Measurements from ENCODE around the gene KIAA1671. TPM values are rescaled to one million over a fixed set of nuclear protein-coding genes. Genes with fewer than 3 reads are reported as not detected.

Gene KIAA1671
- total RNA-seq, 3 donors from 2014 or later: 9.8 to 62.8 (median 36.4) TPM

- Histone ChIP-seq H3K27me3 (no peaks in the 10 kb centered on the region), H3K4me3 (no peak overlapping the region), H3K9me3 (no peaks in the 10 kb centered on the region), H3K36me3 (no peaks in the 10 kb centered on the region), H3K27ac (peak overlapping the region; percentile 56 to 62), H3K4me1 (peaks cover 0 to 5% of the 10 kb centered on the region in 2 donors)
- no peak for DNase-seq (ENCODE audit: low spot score in 2 of 2)
- intact Hi-C loops (cut with DNase I; ENCODE audit: low total_unique reads): loop anchor here (10.0 kb wide), 1 partner anchor 55 kb away; no protein-coding TSS in a partner anchor
- TF ChIP-seq POLR2A (IDR thresholded peaks at IDR 0.05) (no peak), CTCF (IDR thresholded peaks at IDR 0.05) (no peak), POLR2AphosphoS5 (IDR thresholded peaks at IDR 0.05) (no peak)
These were observed 216.9 kb downstream of the KIAA1671 start for GRCh38 chr22:25169278-25170031.

- no peak for DNase-seq (ENCODE audit: low spot score in 2 of 2)
- H3K27me3 ChIP-seq: no peaks in the 10 kb centered on the region
- no peak overlapping the region for H3K4me3 ChIP-seq
- no peak for TF ChIP-seq POLR2A (IDR thresholded peaks at IDR 0.05)
- TF ChIP-seq POLR2AphosphoS5 (IDR thresholded peaks at IDR 0.05): no peak
- no peak for TF ChIP-seq CTCF (IDR thresholded peaks at IDR 0.05)
- peak overlapping the region in 1 of 2 donors; percentile 40 for H3K27ac ChIP-seq
- peaks cover 0 to 1% of the 10 kb centered on the region in 2 donors for H3K4me1 ChIP-seq
- H3K9me3 ChIP-seq: no peaks in the 10 kb centered on the region
- intact Hi-C loops (cut with DNase I; ENCODE audit: low total_unique reads): no loop called here
- H3K36me3 ChIP-seq: no peaks in the 10 kb centered on the region
These were observed 218.0 kb downstream of the KIAA1671 start for GRCh38 chr22:25170426-25170980.

- peaks cover 0 to 5% of the 10 kb centered on the region in 2 donors for H3K4me1 ChIP-seq
- no peak for TF ChIP-seq POLR2AphosphoS5 (IDR thresholded peaks at IDR 0.05)
- peak in 2 of 3 donors; percentile 45 to 60 for TF ChIP-seq CTCF (IDR thresholded peaks at IDR 0.05)
- TF ChIP-seq POLR2A (IDR thresholded peaks at IDR 0.05): no peak
- H3K27ac ChIP-seq: no peak overlapping the region
- no peaks in the 10 kb centered on the region for H3K27me3 ChIP-seq
- H3K9me3 ChIP-seq: no peaks in the 10 kb centered on the region
- H3K4me3 ChIP-seq: no peak overlapping the region
- H3K36me3 ChIP-seq: no peaks in the 10 kb centered on the region
- intact Hi-C loops (cut with DNase I; ENCODE audit: low total_unique reads): no loop called here
- no peak for DNase-seq (ENCODE audit: low spot score in 2 of 2)
These were observed 219.6 kb downstream of the KIAA1671 start for GRCh38 chr22:25172153-25172552.

GRCh38 chr22:25174156-25174887, 221.8 kb downstream of the KIAA1671 start:
- no peak for TF ChIP-seq POLR2A (IDR thresholded peaks at IDR 0.05)
- TF ChIP-seq CTCF (IDR thresholded peaks at IDR 0.05): no peak
- TF ChIP-seq POLR2AphosphoS5 (IDR thresholded peaks at IDR 0.05): no peak
- peak overlapping the region; percentile 84 to 89 for H3K27ac ChIP-seq
- H3K9me3 ChIP-seq: peaks cover 0 to 1% of the 10 kb centered on the region in 2 donors
- H3K36me3 ChIP-seq: no peaks in the 10 kb centered on the region
- H3K27me3 ChIP-seq: no peaks in the 10 kb centered on the region
- H3K4me3 ChIP-seq: no peak overlapping the region
- intact Hi-C loops (cut with DNase I; ENCODE audit: low total_unique reads): no loop called here
- no peak for DNase-seq (ENCODE audit: low spot score in 2 of 2)
- H3K4me1 ChIP-seq: peaks cover 0 to 5% of the 10 kb centered on the region in 2 donors

Measured in breast epithelium (tissue), 4 donors.